ENCODE results near the gene TTC39B.

TTC39B gene

DNA sequence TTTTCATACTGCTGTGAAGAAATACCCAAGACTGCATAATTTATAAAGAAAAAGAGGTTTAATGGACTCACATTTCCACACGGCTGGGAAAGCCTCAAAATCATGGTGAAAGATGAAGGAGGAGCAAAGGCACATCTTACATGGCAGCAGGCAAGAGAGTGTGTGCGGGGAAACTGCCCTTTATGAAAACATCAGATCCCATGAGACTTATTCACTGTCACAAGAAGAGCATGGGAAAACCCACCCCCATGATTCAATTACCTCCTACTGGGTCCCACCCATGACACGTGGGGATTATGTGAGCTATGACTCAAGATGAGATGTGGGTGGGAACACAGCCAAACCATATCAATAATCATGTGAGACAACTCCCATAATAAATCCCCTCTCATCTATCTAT, 8.7 kb downstream of the TTC39B start:
- DNase-seq (ENCODE audit: low spot score), result no peak
- Histone ChIP-seq H3K4me1 (ENCODE audit: control insufficient read depth in 2 of 2, insufficient read depth in 1 of 2, low read depth in 1 of 2, low read length in 2 of 2) (peaks cover 2 to 9% of the 10 kb centered on the region in 2 donors), H3K18ac (ENCODE audit: low read length) (no peak overlapping the region), H2AK5ac (ENCODE audit: low read depth, low read length) (no peak overlapping the region), H3K14ac (ENCODE audit: low read length) (no peak overlapping the region), H3K4ac (ENCODE audit: low read length) (no peak overlapping the region), H3K23ac (ENCODE audit: low read depth, low read length, poor library complexity) (no peak overlapping the region), H2BK120ac (ENCODE audit: low read depth, low read length) (no peak overlapping the region), H3K79me1 (ENCODE audit: low read depth, low read length) (no peaks in the 10 kb centered on the region), H3K27ac (replicated peaks; ENCODE audit: low read length) (no peak overlapping the region), H4K91ac (ENCODE audit: low read depth, low read length, poor library complexity) (no peak overlapping the region), H3K27me3 (ENCODE audit: control insufficient read depth in 3 of 3, insufficient read depth in 3 of 3, low read depth in 1 of 3, low read length in 3 of 3) (no peaks in the 10 kb centered on the region), H3K4me3 (ENCODE audit: low read length in 2 of 2) (no peak overlapping the region), H4K8ac (ENCODE audit: low read depth, low read length) (no peak overlapping the region), H3K36me3 (replicated peaks in 1 of 2; ENCODE audit: control insufficient read depth in 2 of 2, insufficient read depth in 2 of 2, low read length in 2 of 2) (peaks cover 0 to 1% of the 10 kb centered on the region in 2 donors), H3K9ac (ENCODE audit: low read depth, low read length, poor library complexity) (no peak overlapping the region), H2BK12ac (ENCODE audit: low read length) (no peak overlapping the region), H2AFZ (ENCODE audit: low read length) (no peak overlapping the region), H3K9me3 (replicated peaks in 1 of 2; ENCODE audit: control insufficient read depth in 2 of 2, insufficient read depth in 1 of 2, low read depth in 1 of 2, low read length in 2 of 2) (peaks cover 3 to 10% of the 10 kb centered on the region in 2 donors), H2BK15ac (ENCODE audit: low read length) (no peak overlapping the region), H3K4me2 (ENCODE audit: insufficient read depth, low read length, poor library complexity, severe bottlenecking) (no peak overlapping the region), H2BK5ac (ENCODE audit: low read length) (no peak overlapping the region)
- no CpG with 5 or more reads among the region's 3 CpGs for WGBS, 2 donors (ENCODE audit: extremely low coverage in 2 of 2, insufficient read length in 2 of 2, insufficient replicate concordance in 1 of 2)

GRCh38 chr9:15295761-15296405, 11.1 kb downstream of the TTC39B start:
- Histone ChIP-seq H3K4me3 (ENCODE audit: low read length in 2 of 2) (no peak overlapping the region), H3K4ac (ENCODE audit: low read length) (no peak overlapping the region), H3K18ac (ENCODE audit: low read length) (no peak overlapping the region), H3K9ac (ENCODE audit: low read depth, low read length, poor library complexity) (no peak overlapping the region), H2AFZ (ENCODE audit: low read length) (peak overlapping the region; percentile 57), H2BK120ac (ENCODE audit: low read depth, low read length) (no peak overlapping the region), H2BK15ac (ENCODE audit: low read length) (no peak overlapping the region), H3K27ac (replicated peaks; ENCODE audit: low read length) (no peak overlapping the region), H3K79me1 (ENCODE audit: low read depth, low read length) (no peaks in the 10 kb centered on the region), H2BK5ac (ENCODE audit: low read length) (no peak overlapping the region), H3K4me1 (ENCODE audit: control insufficient read depth in 2 of 2, insufficient read depth in 1 of 2, low read depth in 1 of 2, low read length in 2 of 2) (peaks cover 2 to 9% of the 10 kb centered on the region in 2 donors), H4K91ac (ENCODE audit: low read depth, low read length, poor library complexity) (no peak overlapping the region), H2AK5ac (ENCODE audit: low read depth, low read length) (no peak overlapping the region), H3K27me3 (ENCODE audit: control insufficient read depth in 3 of 3, insufficient read depth in 3 of 3, low read depth in 1 of 3, low read length in 3 of 3) (no peaks in the 10 kb centered on the region), H3K4me2 (ENCODE audit: insufficient read depth, low read length, poor library complexity, severe bottlenecking) (no peak overlapping the region), H3K36me3 (replicated peaks in 1 of 2; ENCODE audit: control insufficient read depth in 2 of 2, insufficient read depth in 2 of 2, low read length in 2 of 2) (peaks cover 0 to 1% of the 10 kb centered on the region in 2 donors), H3K23ac (ENCODE audit: low read depth, low read length, poor library complexity) (no peak overlapping the region), H3K9me3 (replicated peaks in 1 of 2; ENCODE audit: control insufficient read depth in 2 of 2, insufficient read depth in 1 of 2, low read depth in 1 of 2, low read length in 2 of 2) (peaks cover 3 to 10% of the 10 kb centered on the region in 2 donors), H3K14ac (ENCODE audit: low read length) (no peak overlapping the region), H4K8ac (ENCODE audit: low read depth, low read length) (no peak overlapping the region), H2BK12ac (ENCODE audit: low read length) (no peak overlapping the region)
- no peak for DNase-seq (ENCODE audit: low spot score)
- WGBS, 2 donors (ENCODE audit: extremely low coverage in 2 of 2, insufficient read length in 2 of 2, insufficient replicate concordance in 1 of 2), result no CpG with 5 or more reads among the region's 4 CpGs

DNA sequence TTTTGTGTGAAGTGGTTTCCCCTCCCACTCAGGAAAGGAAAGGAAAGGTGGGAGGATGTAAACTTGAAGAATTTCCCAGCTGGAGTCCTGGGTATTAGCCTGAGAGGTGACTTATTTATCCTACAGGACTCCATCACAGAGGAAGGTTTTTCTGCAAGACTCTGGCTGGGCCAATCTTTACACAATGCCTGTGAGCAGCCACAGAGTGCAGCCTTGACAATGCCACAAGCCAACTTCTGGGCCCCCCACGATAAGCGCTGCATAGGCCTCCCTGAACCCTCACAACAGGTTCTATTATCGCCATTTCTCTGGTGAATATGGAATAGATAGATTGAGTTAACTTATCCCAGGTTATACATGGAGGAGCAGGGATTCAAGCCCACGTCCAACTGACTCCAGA, 12.4 kb downstream of the TTC39B start:
- Histone ChIP-seq H2BK120ac (ENCODE audit: low read depth, low read length) (no peak overlapping the region), H3K4me3 (ENCODE audit: low read length in 2 of 2) (no peak overlapping the region), H3K4me1 (ENCODE audit: control insufficient read depth in 2 of 2, insufficient read depth in 1 of 2, low read depth in 1 of 2, low read length in 2 of 2) (peaks cover 2 to 9% of the 10 kb centered on the region in 2 donors), H2BK5ac (ENCODE audit: low read length) (no peak overlapping the region), H3K14ac (ENCODE audit: low read length) (no peak overlapping the region), H2AK5ac (ENCODE audit: low read depth, low read length) (no peak overlapping the region), H3K9me3 (replicated peaks in 1 of 2; ENCODE audit: control insufficient read depth in 2 of 2, insufficient read depth in 1 of 2, low read depth in 1 of 2, low read length in 2 of 2) (peaks cover 5 to 11% of the 10 kb centered on the region in 2 donors), H3K9ac (ENCODE audit: low read depth, low read length, poor library complexity) (no peak overlapping the region), H4K91ac (ENCODE audit: low read depth, low read length, poor library complexity) (no peak overlapping the region), H2BK12ac (ENCODE audit: low read length) (no peak overlapping the region), H3K18ac (ENCODE audit: low read length) (no peak overlapping the region), H3K27ac (replicated peaks; ENCODE audit: low read length) (no peak overlapping the region), H3K4me2 (ENCODE audit: insufficient read depth, low read length, poor library complexity, severe bottlenecking) (no peak overlapping the region), H3K79me1 (ENCODE audit: low read depth, low read length) (no peaks in the 10 kb centered on the region), H2AFZ (ENCODE audit: low read length) (peak overlapping the region; percentile 25), H3K27me3 (ENCODE audit: control insufficient read depth in 3 of 3, insufficient read depth in 3 of 3, low read depth in 1 of 3, low read length in 3 of 3) (no peaks in the 10 kb centered on the region), H4K8ac (ENCODE audit: low read depth, low read length) (no peak overlapping the region), H3K23ac (ENCODE audit: low read depth, low read length, poor library complexity) (no peak overlapping the region), H3K36me3 (replicated peaks in 1 of 2; ENCODE audit: control insufficient read depth in 2 of 2, insufficient read depth in 2 of 2, low read length in 2 of 2) (peaks cover 0 to 1% of the 10 kb centered on the region in 2 donors), H3K4ac (ENCODE audit: low read length) (no peak overlapping the region), H2BK15ac (ENCODE audit: low read length) (no peak overlapping the region)
- WGBS, 2 donors (ENCODE audit: extremely low coverage in 2 of 2, insufficient read length in 2 of 2, insufficient replicate concordance in 1 of 2), result no CpG with 5 or more reads among the region's 4 CpGs
- DNase-seq (ENCODE audit: low spot score), result no peak

DNA sequence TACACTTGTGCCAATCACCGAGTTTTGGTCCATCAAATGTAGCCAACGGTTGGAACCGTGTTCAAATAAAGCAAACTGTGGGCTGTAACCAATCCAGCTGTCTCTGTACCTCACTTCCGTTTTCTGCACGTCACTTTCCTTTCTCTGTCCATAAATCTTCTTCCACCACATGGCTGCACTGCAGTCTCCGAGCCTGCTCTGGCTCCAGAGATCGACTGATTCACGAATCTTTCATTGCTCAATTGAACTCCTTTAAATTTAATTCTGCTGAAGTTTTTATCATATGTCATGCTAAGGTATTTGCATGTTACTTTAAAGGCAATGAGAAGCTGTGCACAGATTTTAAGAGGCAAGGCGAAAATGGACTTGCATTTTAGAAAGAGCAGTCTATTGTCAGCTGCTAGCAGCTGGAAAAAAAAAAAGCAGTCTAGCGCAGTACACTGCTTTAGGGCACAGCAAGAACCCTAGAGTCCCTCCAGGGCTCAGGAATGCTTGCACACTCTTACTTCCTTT, 13.2 kb downstream of the TTC39B start:
- Histone ChIP-seq H2BK120ac (ENCODE audit: low read depth, low read length) (no peak overlapping the region), H3K4me2 (ENCODE audit: insufficient read depth, low read length, poor library complexity, severe bottlenecking) (no peak overlapping the region), H4K8ac (ENCODE audit: low read depth, low read length) (no peak overlapping the region), H3K9me3 (replicated peaks in 1 of 2; ENCODE audit: control insufficient read depth in 2 of 2, insufficient read depth in 1 of 2, low read depth in 1 of 2, low read length in 2 of 2) (peaks cover 4 to 13% of the 10 kb centered on the region in 2 donors), H3K23ac (ENCODE audit: low read depth, low read length, poor library complexity) (no peak overlapping the region), H3K14ac (ENCODE audit: low read length) (no peak overlapping the region), H2BK5ac (ENCODE audit: low read length) (no peak overlapping the region), H3K36me3 (replicated peaks in 1 of 2; ENCODE audit: control insufficient read depth in 2 of 2, insufficient read depth in 2 of 2, low read length in 2 of 2) (peaks cover 0 to 1% of the 10 kb centered on the region in 2 donors), H2AFZ (ENCODE audit: low read length) (peak overlapping the region; percentile 25), H4K91ac (ENCODE audit: low read depth, low read length, poor library complexity) (no peak overlapping the region), H3K27ac (replicated peaks; ENCODE audit: low read length) (no peak overlapping the region), H2BK12ac (ENCODE audit: low read length) (no peak overlapping the region), H3K4me3 (ENCODE audit: low read length in 2 of 2) (no peak overlapping the region), H3K79me1 (ENCODE audit: low read depth, low read length) (no peaks in the 10 kb centered on the region), H3K9ac (ENCODE audit: low read depth, low read length, poor library complexity) (no peak overlapping the region), H3K27me3 (ENCODE audit: control insufficient read depth in 3 of 3, insufficient read depth in 3 of 3, low read depth in 1 of 3, low read length in 3 of 3) (no peaks in the 10 kb centered on the region), H2BK15ac (ENCODE audit: low read length) (no peak overlapping the region), H2AK5ac (ENCODE audit: low read depth, low read length) (no peak overlapping the region), H3K4me1 (ENCODE audit: control insufficient read depth in 2 of 2, insufficient read depth in 1 of 2, low read depth in 1 of 2, low read length in 2 of 2) (peaks cover 2 to 9% of the 10 kb centered on the region in 2 donors), H3K18ac (ENCODE audit: low read length) (no peak overlapping the region), H3K4ac (ENCODE audit: low read length) (no peak overlapping the region)
- WGBS, 2 donors (ENCODE audit: extremely low coverage in 2 of 2, insufficient read length in 2 of 2, insufficient replicate concordance in 1 of 2), result no CpG with 5 or more reads among the region's 10 CpGs
- DNase-seq (ENCODE audit: low spot score), result no peak

Measured in neuronal stem cell (in vitro differentiated cells).